HG02571 (cell line): ENCODE results near the gene TRMU.

Experiments used
- ATAC-seq: cut with Tn5 transposase; IDR thresholded peaks from one replicate; pipeline ENCODE4 v1.9.1; 2021; ENCODE audit warnings: mild to moderate bottlenecking, moderate library complexity; ENCODE audit not compliant: unreplicated experiment

Gene TRMU

DNA sequence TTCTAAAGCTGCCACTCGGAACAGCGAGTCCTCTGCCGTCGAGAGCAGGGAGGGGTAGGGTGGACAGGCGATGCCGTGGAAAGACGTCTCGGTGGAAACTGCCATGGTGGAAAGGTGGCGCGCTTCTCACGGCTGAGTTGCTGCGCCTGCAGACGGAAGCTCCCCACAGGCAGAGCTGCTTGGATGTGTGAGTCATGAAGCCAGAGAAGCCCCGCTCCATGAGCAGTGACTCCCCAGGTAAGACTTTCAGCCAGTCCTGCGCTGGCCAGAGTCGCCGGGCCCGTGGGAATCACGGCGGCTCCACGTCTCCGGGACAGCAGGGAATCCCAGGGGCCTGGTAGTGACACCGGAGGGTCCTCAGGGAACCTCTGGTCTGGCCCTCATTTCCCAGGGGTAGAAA, 4.0 kb upstream of the TRMU start:
- ATAC-seq, result no peak

DNA sequence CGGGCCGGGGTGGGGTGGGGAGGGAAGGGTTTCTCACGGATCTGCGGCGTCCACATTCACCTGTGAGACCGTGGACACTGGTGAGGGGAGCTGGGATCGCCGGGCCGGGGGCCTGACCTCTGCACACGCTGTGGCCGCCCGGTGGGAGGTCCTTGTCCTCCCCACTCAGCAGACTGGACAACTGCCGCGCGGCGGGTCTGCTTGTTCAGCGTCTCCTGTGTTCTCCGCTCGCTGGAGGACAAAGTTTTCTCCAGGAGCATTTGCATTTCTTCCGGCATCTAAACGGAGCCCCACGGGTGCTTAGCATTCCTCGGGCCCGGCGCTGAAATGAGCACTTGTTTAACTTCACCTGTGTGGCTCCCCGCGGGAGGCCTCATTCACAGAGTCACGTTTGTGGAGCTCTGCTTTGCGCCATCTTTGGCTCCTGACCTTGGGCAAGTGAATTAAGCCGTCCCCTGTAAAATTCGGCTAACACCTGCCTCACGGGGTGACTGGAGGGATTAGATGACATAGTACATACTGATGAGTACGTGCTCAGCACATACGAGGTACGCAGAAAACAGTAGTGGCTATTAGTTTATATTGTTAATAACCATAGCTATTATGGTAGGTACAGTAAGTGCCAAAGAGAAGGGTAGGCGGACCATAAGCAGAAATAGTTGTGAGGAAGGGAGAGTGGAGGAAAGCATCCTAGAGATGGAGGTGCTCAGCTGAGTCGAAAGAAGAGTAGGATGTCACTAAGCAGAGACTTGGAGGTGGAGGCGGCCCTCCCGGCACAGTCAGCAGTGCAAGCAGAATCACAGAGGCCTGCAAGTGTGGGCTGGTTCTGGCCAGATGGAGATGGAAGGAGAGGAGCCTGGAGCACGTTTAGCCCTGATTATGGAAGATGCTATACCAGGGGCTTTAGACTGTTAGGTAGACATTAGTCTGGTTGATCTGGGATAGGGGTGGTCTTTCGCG, 885 bp downstream of the TRMU start:
- no peak for ATAC-seq

DNA sequence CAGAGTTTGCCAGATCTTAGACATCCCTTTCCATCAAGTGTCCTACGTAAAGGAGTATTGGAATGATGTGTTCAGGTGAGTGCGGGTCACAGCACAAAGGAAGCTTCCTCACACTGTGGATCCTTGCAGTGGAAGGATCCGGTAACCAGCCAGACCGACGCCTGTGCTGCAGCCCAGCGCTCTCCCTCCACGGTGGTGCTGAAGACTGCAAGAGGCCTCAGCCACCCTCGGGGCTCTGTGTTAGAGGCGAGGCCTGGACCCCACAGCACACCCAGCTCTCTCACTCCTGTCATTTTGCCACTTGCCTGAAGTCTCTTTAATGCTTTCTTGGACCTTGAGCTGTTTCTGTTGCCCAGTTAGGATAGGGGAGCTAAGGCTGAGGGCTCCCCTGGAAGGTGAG, 2.4 kb downstream of the TRMU start:
- ATAC-seq, result no peak

DNA sequence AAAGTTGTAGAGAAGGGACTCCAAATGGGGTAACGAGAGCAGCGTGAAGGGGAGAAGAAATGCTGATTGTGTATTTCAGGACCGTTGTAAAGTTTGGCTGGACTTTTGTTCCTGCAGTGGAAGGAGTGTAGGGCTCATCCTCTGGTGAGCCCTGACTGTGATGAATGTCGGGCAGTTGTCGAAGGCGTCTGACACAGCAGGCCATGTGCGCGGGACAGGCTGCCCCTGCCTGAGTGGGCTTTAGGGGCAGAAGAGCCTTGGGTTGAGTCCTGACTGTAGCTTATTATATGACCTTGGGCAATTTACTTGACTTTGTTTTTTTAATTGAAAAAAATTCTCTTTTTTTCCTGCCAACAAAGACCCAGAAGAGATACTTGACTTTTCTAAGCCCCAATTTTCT, 3.1 kb downstream of the TRMU start:
- ATAC-seq, result no peak

DNA sequence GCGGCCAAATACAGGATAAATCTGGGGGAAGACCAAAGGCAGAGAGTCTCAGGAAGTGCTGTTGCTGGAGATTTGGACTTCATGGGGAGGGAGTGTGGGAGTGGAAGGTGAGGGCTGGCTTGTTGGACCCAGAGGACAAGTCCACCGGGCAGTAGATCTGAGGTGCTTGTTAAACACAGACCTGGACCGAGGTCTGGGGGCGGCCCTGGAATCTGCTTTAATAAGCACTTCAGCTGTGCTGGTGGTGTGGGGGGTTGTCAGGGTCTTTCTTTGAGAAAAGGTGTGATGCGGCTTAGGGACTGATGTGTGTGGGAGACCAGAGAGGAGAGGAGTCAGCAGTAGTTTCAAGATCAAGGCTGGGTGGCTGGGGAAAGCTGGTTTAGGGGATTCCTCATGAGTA, 4.4 kb downstream of the TRMU start:
- ATAC-seq, result no peak

DNA sequence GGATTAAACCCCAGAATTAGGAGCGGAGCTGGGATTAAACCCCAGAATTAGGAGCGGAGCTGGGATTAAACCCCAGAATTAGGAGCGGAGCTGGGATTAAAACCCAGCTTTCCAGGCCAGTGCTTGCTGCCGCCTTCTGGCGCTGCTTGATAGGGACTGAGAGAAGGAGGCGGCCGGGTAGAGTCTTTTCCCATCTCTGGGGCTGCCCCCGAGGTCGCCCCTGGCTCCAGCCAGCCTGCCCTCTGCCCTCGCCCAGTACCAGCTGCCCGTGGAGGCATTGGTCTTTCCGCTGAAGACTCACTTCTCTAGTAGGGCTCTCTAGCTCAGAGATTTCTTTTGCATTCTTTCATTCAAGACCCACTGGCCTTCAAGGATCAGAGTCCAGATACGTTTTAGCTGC, 5.2 kb downstream of the TRMU start:
- ATAC-seq, result no peak

DNA sequence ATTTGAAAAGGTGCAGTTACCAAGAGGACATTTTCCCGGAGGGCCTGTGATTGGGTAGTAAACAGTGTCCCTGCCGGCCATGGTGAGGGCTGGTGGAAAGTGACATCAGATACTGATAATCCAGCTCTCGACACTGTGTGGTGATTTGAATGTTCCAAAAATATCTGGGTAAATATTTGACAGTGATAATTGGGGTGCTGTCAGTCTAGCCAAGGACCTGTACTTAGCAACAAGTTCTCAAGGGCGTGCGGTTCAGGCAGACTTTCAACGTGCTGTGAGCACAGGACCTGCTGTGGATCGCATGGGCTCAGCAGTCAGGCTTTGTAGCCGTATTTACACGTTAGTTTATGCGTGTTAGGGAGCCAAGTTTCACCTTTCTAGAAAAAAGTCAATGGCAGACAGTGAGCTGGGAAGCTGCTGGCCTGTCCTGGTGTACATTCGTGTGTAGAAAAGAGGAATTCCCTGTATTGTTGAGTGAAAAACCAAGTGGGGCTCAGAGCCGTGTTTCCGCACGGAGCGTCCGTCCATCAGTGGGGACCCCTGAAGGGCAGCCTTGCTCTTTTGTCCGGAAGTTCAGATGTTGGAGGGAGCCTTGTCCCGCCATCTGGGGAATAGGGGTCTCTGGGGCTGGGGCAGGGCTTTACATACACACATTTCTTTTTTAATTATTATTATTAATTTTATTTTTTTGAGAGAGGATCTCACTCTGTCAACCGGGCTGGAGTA, 11.3 kb downstream of the TRMU start:
- ATAC-seq, result no peak

DNA sequence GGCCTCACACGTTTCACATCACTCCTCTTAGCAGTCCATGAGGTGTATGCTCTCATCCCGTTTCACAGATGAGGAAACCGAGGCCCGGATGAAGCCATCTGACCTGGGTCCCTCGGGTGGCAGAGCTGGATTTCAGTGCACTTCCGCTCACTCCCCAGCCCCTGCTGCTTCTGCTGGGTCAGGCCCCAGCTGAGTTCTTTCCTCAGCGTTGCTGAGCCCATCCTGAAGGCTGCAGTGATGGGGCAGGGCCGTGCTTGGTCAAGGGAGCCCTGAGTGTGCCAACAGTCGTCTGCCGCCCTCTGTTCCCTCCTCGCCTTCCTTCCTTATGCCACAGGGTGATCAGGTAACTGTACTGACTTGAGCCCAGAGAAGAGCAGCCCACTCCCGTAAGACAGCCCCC, 12.1 kb downstream of the TRMU start:
- ATAC-seq, result no peak

DNA sequence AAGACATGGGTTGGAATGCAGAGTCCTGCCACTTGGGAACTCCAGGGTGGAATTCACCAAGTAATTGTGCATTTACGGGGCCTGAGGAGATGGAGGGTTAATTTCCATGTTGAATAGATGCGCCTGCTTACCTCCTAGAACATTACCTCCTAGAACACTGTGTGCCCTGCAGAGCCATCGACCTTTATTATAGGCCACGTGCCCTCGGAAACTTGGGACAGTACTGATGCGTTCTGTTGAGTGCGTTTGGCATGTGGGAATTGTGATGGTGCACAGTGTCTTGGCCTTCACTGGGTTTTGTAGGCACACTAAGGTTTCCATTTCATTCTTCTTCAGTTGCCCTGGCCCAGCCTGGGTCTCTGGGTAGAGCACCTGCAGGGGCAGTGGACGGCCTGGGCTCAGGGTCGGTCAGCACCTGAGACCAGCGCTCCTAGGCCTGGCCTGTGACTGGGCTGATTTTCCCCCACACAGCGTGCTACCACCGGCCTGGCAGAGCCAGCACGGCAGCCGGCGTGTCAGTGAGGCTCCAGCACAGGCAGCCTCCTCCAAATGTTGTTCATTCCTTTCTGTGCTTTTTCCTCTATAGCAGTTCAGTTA, 12.7 kb downstream of the TRMU start:
- no peak for ATAC-seq

DNA sequence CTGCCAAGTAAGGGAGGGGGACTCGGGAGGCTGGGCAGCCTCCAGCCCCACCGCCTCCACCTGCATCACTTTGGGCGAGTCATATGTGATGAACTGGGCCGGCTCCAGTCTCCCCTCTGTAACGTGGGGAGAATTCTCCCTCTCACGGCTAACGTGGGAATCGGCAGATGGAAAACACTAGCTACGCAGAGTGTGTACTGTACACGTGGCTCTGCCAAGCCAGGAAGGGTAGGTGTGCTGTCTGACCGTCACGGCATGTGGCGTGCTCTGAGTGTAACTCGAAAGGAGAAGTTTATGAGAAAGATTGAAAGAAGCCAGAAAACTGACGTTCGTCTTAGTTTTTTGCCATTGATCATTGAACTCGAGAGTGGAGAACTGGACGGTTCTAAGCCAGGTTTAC, 13.7 kb downstream of the TRMU start:
- ATAC-seq, result no peak

DNA sequence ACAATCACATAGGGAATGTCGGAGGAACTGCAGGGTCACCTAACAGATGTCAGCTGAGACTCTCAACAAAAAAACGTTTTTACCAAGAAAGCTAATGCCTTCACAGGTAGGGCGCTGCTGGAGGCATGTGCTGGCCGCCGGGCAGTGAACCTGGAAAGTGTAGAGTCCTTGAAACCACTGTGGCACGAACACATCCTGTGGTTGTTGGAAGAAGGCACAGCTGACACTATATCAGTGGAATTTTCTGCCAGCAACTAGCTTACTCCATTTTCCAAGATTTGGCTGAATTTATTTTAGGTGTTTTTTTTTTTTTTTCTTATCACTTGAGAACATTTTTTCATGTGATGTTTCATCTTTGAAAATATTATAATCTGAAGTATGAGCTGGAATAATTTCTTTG, 14.2 kb downstream of the TRMU start:
- no peak for ATAC-seq

DNA sequence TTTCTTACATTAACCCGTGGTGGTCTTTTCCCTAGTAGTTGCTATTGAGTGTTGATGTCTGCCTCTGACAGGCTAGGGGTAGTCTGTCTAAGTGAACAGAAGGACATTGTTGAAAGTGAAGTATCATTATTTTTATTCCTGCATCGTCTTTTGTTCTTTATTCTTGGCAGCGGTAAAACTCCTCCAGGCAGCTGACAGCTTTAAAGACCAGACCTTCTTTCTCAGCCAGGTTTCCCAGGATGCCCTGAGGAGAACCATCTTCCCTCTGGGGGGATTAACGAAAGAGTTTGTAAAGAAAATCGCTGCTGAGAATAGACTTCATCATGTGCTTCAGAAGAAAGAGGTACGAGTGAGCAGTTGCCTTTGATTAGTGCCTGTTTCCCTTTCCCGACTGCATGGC, 14.6 kb downstream of the TRMU start:
- no peak for ATAC-seq

DNA sequence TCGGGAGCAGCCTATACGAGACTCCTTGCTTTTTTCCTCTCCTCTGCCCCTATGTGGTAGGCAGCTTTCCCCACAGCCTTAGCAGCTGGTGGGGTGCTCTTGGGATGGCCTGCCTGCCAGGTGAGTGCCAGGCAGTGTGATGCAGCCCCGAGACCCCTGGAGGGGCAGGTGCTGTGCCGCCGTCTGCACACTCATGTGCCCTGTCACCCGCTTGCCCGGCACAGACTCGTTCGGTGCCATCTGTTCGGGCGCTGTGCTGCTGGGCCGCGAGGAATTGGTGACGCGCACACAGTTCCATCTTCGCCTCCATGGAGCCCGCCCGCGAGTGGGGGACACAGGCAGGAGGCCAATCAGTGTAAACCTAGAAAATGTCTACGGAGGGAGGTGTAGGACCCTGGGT, 15.1 kb downstream of the TRMU start:
- no peak for ATAC-seq

DNA sequence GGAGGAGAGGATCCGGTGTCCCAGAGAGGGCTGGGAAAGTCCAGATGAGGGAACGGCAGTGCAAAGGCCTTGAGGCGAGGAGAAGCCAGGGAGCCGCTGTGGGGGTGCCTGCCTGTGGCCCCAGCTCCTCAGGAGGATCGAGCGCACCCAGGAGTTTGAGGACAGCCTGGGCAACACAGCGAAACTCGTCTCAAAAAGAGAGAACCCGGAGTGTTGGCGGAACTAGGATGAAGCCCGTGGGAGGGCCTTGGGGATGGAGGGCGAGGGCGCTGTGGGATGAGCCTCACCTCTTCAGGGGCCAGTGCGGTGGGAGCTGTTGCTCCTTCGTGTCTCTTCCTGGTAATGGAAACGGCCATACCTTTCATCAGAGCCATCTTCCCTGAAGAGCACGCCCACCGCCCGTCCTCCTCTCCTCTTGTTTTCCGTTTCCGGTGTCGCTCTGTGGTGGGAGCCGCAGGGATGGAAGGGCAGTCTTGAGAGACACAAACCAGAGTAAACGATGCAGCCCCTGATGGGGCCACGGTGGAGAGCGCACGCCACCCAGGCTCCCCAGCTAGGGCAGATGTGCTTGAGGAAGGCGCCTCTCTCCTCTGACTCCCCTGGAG, 15.7 kb downstream of the TRMU start:
- ATAC-seq, result no peak

DNA sequence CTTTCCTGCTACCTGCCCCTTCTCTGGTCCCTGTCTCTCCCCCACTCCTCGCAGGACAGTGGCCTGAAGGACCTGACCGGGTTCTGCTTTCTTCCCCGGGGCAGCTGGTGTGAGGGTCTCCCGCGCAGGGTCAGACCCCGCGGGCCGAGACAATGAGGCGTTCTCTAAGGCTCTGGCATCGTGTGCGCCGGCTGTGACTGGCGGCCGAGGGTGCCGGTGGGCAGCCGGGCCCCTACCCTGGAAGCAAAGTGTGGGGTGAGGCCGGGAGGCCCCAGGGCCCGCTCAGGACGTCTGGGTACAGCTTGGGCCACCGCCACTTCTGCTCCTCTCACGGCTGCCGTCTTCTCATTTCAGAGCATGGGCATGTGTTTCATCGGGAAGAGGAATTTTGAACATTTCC, 16.3 kb downstream of the TRMU start:
- ATAC-seq, result no peak

DNA sequence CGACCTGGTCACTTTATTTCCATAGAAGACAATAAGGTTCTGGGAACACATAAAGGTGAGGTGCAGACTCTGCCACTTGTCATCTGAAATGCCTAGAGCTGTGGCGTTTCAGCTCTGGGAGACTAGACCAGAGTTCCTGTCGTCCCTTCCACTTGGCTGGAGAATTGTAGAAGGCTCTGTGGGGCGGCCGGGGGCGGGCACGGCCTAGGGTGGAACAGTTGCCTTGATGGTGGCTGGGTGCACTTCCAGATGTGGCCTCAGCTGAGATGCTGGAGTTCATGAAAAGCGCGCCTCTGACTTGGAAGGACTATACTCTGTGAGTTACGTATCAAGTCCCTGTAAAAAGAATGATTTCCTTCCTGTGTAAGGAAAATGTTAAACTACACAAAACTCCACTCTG, 16.8 kb downstream of the TRMU start:
- ATAC-seq, result no peak

DNA sequence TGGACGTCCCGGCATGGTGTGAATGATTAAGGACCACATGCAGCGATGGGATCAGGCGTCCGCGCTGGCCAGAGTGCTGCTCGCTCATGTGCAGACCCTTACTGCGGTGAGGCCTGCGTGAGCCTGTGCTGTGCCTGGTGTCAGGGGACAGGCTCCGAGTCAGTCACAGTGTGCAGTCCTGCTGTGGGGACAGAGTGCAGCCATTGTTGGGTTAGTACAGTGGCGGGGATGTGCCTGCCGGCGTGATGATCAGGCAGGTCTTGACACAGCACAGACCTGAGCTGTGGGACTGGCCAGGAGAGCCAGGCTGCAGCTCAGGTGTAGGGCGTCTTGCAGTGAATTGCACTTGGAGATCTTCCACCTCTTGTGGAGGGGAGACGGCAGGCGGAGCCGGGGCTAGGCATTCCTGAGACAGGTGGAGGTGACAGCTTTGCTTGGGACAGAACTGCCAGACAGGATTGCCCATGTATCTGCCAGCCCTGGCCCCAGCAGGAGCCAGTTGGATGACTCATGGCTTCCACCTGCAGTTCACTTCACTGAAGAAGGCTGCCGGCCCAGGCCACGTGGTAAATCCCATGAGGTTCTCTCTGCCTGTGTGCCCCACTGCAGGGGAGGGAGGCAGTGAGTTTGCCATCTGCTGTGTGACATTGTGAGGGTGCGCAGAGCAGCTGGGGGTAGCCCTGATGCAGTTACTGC, 17.3 kb downstream of the TRMU start:
- ATAC-seq, result no peak

DNA sequence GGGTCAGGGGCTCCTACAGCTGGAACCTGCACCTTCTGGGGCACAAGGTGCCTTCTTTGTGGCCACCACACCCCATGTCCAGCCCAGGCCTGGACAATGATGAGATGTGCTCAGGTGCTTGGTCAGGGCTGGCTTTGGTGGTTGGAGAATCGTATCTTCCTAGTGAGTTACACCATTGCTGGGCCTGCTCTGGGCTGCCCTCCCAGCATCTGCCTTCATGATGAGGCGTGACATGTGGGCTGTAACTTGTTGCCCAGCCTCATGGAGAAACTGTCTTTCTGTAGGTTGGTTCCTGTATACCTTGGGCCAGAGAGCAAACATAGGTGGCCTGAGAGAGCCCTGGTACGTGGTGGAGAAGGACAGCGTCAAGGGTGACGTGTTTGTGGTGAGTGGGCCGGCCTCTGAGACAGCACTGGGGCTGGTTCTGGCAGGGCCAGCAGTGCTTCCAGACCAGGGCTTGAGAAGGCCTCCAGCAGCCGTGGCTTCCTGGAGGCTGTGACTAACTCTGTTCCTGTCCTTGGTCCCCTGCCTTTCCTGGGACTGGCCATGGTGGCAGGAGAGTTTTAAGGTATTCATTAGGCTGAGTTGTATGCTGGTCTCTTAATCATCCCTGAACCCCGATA, 18.1 kb downstream of the TRMU start:
- ATAC-seq, result no peak

DNA sequence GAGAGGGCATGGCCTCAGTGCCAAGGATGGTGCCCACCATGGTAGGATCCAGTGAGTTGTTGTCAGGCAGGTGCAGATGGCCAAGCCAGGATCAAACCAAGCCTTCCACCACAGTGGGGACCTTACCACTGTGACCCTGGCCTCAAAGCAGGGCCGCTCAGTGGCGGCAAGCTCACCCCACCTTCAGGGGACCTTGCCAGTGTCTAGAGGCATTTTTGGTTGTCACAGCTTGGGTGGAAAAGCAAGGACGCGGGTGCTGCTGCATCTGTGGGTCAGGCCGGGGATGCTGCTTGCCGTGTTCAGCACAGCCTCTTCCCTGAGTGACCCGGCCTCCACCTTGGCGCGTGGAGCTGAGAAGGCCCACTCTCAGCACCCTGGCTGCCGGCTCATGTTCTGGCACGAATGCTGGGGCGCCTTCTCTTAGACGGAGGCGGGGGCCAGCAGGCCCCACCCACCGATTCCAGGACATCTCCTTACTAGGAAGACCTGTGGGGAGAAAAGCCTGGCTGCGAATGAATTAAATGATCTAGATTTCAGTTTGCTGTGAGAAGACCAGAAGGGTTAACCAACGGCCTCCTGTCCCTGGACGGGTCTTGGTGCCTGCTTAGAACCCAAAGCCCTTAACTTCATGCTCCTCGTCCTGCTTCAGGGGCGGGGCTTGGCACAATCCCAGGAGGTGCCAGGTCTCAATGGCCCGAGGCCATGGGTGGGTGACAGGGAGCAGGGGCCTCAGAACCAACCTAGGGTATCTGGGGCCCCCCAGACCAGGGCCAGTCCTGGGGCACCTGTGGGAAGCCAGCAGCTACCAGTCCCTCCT, 18.9 kb downstream of the TRMU start:
- ATAC-seq, result no peak

DNA sequence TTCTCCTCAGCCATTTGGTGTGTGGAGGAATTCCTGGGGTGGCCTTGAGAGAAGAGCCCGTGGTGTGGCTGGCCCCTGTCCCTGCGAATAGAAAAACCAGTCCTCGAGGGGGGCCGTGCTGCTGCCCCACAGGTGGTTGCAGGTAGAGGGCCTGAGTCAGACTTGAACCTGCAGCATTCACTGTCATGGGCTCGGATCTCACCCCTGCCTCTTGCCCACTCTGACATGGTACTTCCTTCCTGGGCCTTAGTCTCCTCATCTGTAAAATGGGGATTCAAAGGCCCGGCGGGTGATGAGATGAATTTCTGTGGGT, 19.4 kb downstream of the TRMU start:
- no peak for ATAC-seq
